K562 (cell line): ENCODE results near the gene APBB2. TPM values are rescaled to one million over a fixed set of nuclear protein-coding genes. Genes with fewer than 3 reads are reported as not detected.

Source experiments
- ATAC-seq: fragments of 200-7000 bp; cut with Tn5 transposase; 3 replicates; pipeline ENCODE4 v1.9.1; 2020; ENCODE audit warnings: moderate library complexity
- BruUV-seq: library from RNA; stranded (reverse); fragments of 400-500 nt; replicated peaks from 2 replicates; lab custom pipeline; 2021; lab: Mats Ljungman, UMichigan
- CTCF ChIA-PET: fragments of 300-600 bp; formaldehyde crosslinking; extraction: SDS; loops from one replicate; lab custom pipeline; 2021; ENCODE audit warnings: low intra/inter-chr PET ratio; lab: Yijun Ruan, JAX
- POLR2A ChIA-PET: fragments of 300-600, 350-650 bp; sonication (Branson Sonifier 250); formaldehyde crosslinking; extraction: SDS; loops from one replicate; lab custom pipeline; 2021; ENCODE audit warnings: antibody characterized with exemption, inconsistent platforms; lab: Yijun Ruan, JAX
- DNase-seq, 4 experiments: peaks; one replicate each; pipeline versions ENCODE4 v3.0.0 to v3.0.0-alpha.2; 2011 to 2018; ENCODE audit warnings: low spot score in 3 of 4, mixed read lengths in 3 of 4; ENCODE audit errors: extremely low read depth in 1 of 4
- FAIRE-seq: peaks from 2 replicates; lab custom pipeline; 2011; peaks lifted over from hg19 to GRCh38; lab: Jason Lieb, UNC
- H2AFZ ChIP-seq: 2 replicates; pipeline ENCODE4 v1.6.0; 2011; ENCODE audit warnings: low read depth, low read length, control low read depth, inconsistent platforms
- H3K27ac ChIP-seq: fragments of 200-600 bp; 3 replicates; pipeline ENCODE4 v1.8.0; 2011; ENCODE audit warnings: low read depth, mild to moderate bottlenecking, control low read depth, inconsistent platforms, low read length, moderate library complexity, mixed read lengths; ENCODE audit errors: extremely low read depth
- H3K27me3 ChIP-seq, 2 experiments: fragments of 300-600 bp in 1 of 2; 2 replicates in 1 of 2; 3 replicates in 1 of 2; pipeline versions ENCODE4 v1.6.0 to v1.8.0; 2011; ENCODE audit warnings: inconsistent platforms in 2 of 2, low read length in 2 of 2, mild to moderate bottlenecking in 1 of 2, mixed read lengths in 1 of 2, moderate library complexity in 1 of 2; ENCODE audit not compliant: control insufficient read depth in 2 of 2, insufficient read depth in 2 of 2
- H3K36me3 ChIP-seq: fragments of 300-600 bp; 3 replicates; pipeline ENCODE4 v1.8.0; 2011; ENCODE audit warnings: mild to moderate bottlenecking, low read length, inconsistent platforms; ENCODE audit not compliant: control insufficient read depth, insufficient read depth
- H3K4me1 ChIP-seq, 2 experiments: fragments of 200-600 bp in 1 of 2; replicated peaks in 1 of 2; 2 replicates in 1 of 2; 3 replicates in 1 of 2; pipeline versions ENCODE4 v1.5.1 to v1.8.0; 2011; ENCODE audit warnings: inconsistent platforms in 2 of 2, low read length in 2 of 2, mild to moderate bottlenecking in 1 of 2, mixed read lengths in 1 of 2, moderate library complexity in 1 of 2; ENCODE audit not compliant: control insufficient read depth in 2 of 2, insufficient read depth in 2 of 2
- H3K4me2 ChIP-seq: 2 replicates; pipeline ENCODE4 v1.6.1; 2011; ENCODE audit warnings: low read length, control low read depth, inconsistent platforms, mixed read lengths; ENCODE audit not compliant: insufficient read depth
- H3K4me3 ChIP-seq: fragments of 200-600 bp; sonication (generic), shearing (Covaris generic); 2 replicates; pipeline ENCODE4 v1.5.1; 2016; ENCODE audit warnings: control low read depth, inconsistent platforms
- H3K79me2 ChIP-seq: fragments of 200-600 bp; 3 replicates; pipeline ENCODE4 v1.8.0; 2011; ENCODE audit warnings: low read length, inconsistent platforms; ENCODE audit not compliant: control insufficient read depth, insufficient read depth
- H3K9ac ChIP-seq, 2 experiments: 2 replicates each; pipeline versions ENCODE4 v1.6.0 to v1.6.1; 2011; ENCODE audit warnings: low read depth in 2 of 2, low read length in 2 of 2, control low read depth in 1 of 2, inconsistent platforms in 1 of 2, mild to moderate bottlenecking in 1 of 2, mixed read lengths in 1 of 2; ENCODE audit not compliant: insufficient read depth in 1 of 2
- H3K9me1 ChIP-seq: one replicate; pipeline ENCODE4 v1.6.0; 2011; ENCODE audit warnings: inconsistent platforms, mild to moderate bottlenecking, low read length, moderate library complexity; ENCODE audit not compliant: control insufficient read depth, insufficient read depth
- H3K9me3 ChIP-seq: replicated peaks from 2 replicates; pipeline ENCODE4 v1.5.1; 2011; ENCODE audit warnings: low read depth, low read length, inconsistent platforms; ENCODE audit not compliant: control insufficient read depth, insufficient read depth
- H4K20me1 ChIP-seq: replicated peaks from 2 replicates; pipeline ENCODE4 v1.6.1; 2011; ENCODE audit warnings: low read length, inconsistent platforms, mixed read lengths; ENCODE audit not compliant: control insufficient read depth, insufficient read depth
- FOS ChIP-seq: IDR thresholded peaks from 3 replicates; pipeline ENCODE4 v1.6.1; 2011; ENCODE audit not compliant: insufficient read length; ENCODE audit errors: extremely low read depth
- HDAC3 ChIP-seq: fragments of 450-650 bp; IDR thresholded peaks from 2 replicates; pipeline ENCODE4 v1.6.1; 2018; ENCODE audit warnings: borderline replicate concordance, mild to moderate bottlenecking, moderate library complexity; ENCODE audit not compliant: partially characterized antibody
- SUPT5H ChIP-seq: fragments of 450-650 bp; IDR thresholded peaks from 2 replicates; pipeline ENCODE4 v1.6.1; 2016
- WGBS: fragments of 100-300 bp; shearing (Covaris generic); methylation state at CpG from one replicate; pipeline ENCODE4 v1.1.6; 2016; ENCODE audit warnings: low coverage, mixed read lengths; ENCODE audit not compliant: insufficient coverage; ENCODE audit errors: missing lambda C conversion rate; 5-methylcytosine and 5-hydroxymethylcytosine counted together
- in situ Hi-C: fragments of 300-500 bp; cut with MboI; formaldehyde crosslinking; loops from 4 replicates; pipeline ENCODE4 v1.15.0; 2018; ENCODE audit warnings: inconsistent platforms, mixed read lengths
- intact Hi-C: fragments of 100-400 bp; cut with micrococcal nuclease; formaldehyde crosslinking; loops from 2 replicates; pipeline ENCODE4 v1.14.2; 2022
- polyA plus RNA-seq, 8 experiments: library from polyadenylated mRNA; depleted of rRNA in 4 of 8; stranded (reverse) in 5 of 8; unstranded in 3 of 8; fragments of >200 nt; fragmentation: Nextera tagmentation in 2 of 8; fragmentation: Illumina TruSeq in 1 of 8; extraction: Ambion mirVana in 2 of 8; extraction: Trizol in 1 of 8; gene quantifications; 2 replicates each; pipeline versions ENCODE4 v1.2.1 to v1.2.3, GENCODE V29; 2011 to 2014; ENCODE audit warnings: inconsistent platforms in 1 of 8, missing spikeins in 1 of 8
- total RNA-seq, 7 experiments: library from RNA; depleted of rRNA in 6 of 7; stranded (reverse); fragments of >200 nt in 6 of 7; fragmentation: Illumina TruSeq in 2 of 7; extraction: Trizol in 2 of 7; gene quantifications; 2 replicates each; pipeline versions ENCODE4 v1.2.1 to v1.2.3, GENCODE V29; 2011 to 2021; ENCODE audit warnings: low replicate concordance in 1 of 7
- TF ChIP-seq, protein P1 (sequence below): fragments of 250-450 bp; sonication (Bioruptor Pico); IDR thresholded peaks from 2 replicates; pipeline ENCODE4 v1.8.0; 2022; ENCODE audit warnings: inconsistent platforms, mild to moderate bottlenecking, moderate library complexity, borderline replicate concordance

Gene APBB2
- total and polyA plus RNA-seq, 9 of the 15 experiments (the other 6 are each of a cell fraction or from before 2014, with no cell fraction given) = 0.08 to 2.1 (median 1.4) TPM

- H3K27ac ChIP-seq = no peak overlapping the region
- no peaks in the 10 kb centered on the region for H3K36me3 ChIP-seq
- H3K79me2 ChIP-seq = no peaks in the 10 kb centered on the region
- CTCF ChIA-PET = no interaction called here
- no peak overlapping the region for H2AFZ ChIP-seq
- intact Hi-C loops (no loop called here), in situ Hi-C loops (no loop called here)
- no peaks in the 10 kb centered on the region for H4K20me1 ChIP-seq
- no peak overlapping the region for H3K4me3 ChIP-seq
- H3K27me3 ChIP-seq = peaks cover 24 to 78% of the 10 kb centered on the region in 2 experiments
- no peaks in the 10 kb centered on the region for H3K9me3 ChIP-seq
- H3K4me2 ChIP-seq = no peak overlapping the region
- POLR2A ChIA-PET = interaction anchor here (1.5 kb wide), 1 partner anchor 12 kb away, joined by 5 read pairs; no protein-coding TSS in a partner anchor
- no peaks in the 10 kb centered on the region for H3K4me1 ChIP-seq
- no peak for ATAC-seq
- no peak overlapping the region for H3K9ac ChIP-seq
- no TSS peak for BruUV-seq
- FAIRE-seq = no peak
- DNase-seq = no peak
- 3% methylated on average over 18 of the region's 18 CpGs for WGBS
- TF ChIP-seq SUPT5H = no peak
- TF ChIP-seq, protein P1, sequence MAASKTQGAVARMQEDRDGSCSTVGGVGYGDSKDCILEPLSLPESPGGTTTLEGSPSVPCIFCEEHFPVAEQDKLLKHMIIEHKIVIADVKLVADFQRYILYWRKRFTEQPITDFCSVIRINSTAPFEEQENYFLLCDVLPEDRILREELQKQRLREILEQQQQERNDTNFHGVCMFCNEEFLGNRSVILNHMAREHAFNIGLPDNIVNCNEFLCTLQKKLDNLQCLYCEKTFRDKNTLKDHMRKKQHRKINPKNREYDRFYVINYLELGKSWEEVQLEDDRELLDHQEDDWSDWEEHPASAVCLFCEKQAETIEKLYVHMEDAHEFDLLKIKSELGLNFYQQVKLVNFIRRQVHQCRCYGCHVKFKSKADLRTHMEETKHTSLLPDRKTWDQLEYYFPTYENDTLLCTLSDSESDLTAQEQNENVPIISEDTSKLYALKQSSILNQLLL (CRISPR knock-in tag) = no peak
- TF ChIP-seq HDAC3 = no peak
- no peak for TF ChIP-seq FOS
- peaks cover 2% of the 10 kb centered on the region for H3K9me1 ChIP-seq
Measured at GRCh38 chr4:40831146-40831907, 383.0 kb downstream of the APBB2 start.
